BLaER1 treated with 17β-estradiol and CSF1 and Interleukin-3, amounts not matched to agents 10 nM and 100 nM (cell line): ENCODE data around the gene RBPJ.
"Not testable (repeated sequence)": the region's sequence is repeated elsewhere in the genome, so short reads cannot be mapped to it uniquely, and the experiment has no call there.

Experiments used
- H3K27ac ChIP-seq, 11 experiments: shearing (Covaris generic); formaldehyde crosslinking; 2 replicates each; pipeline ENCODE4 v1.8.1; 2022
- H3K27me3 ChIP-seq, 11 experiments: shearing (Covaris generic); formaldehyde crosslinking; 2 replicates each; pipeline ENCODE4 v1.8.1; 2022
- H3K36me3 ChIP-seq, 11 experiments: shearing (Covaris generic); formaldehyde crosslinking; 2 replicates each; pipeline ENCODE4 v1.8.1; 2022
- H3K4me1 ChIP-seq, 10 experiments: shearing (Covaris generic); formaldehyde crosslinking; 2 replicates each; pipeline ENCODE4 v1.8.1; 2022
- H3K4me2 ChIP-seq, 11 experiments: shearing (Covaris generic); formaldehyde crosslinking; 2 replicates each; pipeline ENCODE4 v1.8.1; 2022
- H3K4me3 ChIP-seq, 10 experiments: shearing (Covaris generic); formaldehyde crosslinking; 2 replicates each; pipeline ENCODE4 v1.8.1; 2022
- H3K9ac ChIP-seq, 11 experiments: shearing (Covaris generic); formaldehyde crosslinking; 2 replicates each; pipeline ENCODE4 v1.8.1; 2022
- H3K9me3 ChIP-seq, 11 experiments: shearing (Covaris generic); formaldehyde crosslinking; replicated peaks in 1 of 11; 2 replicates each; pipeline ENCODE4 v1.8.1; 2022
- H4K20me1 ChIP-seq, 11 experiments: shearing (Covaris generic); formaldehyde crosslinking; 2 replicates each; pipeline ENCODE4 v1.8.1; 2022
- Cebpa-rat ChIP-seq, 11 experiments: shearing (Covaris generic); IDR thresholded peaks; 2 replicates each; pipeline ENCODE4 v1.8.1; 2022

RBPJ gene

DNA sequence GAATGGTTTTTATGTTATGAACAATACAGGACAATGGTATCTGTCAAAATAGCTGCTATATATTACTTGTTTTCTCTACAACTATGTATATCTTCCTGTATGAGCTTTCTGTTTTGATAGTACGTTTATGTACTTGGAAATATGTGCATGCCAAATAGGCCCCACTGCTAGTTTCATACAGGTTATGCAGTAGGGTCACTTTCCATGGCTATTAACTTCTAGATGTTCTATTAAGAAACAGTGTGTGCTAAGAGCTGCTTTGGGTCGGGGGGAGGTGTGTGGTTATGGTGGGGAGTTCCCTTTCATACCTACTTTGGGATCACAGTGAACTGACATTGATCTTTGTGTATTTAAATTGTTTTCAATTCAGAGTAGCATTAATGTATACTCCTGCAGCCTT, 30.9 kb downstream of the RBPJ start:
- H3K27ac ChIP-seq, result no peak overlapping the region
- peaks cover 0 to 69% (median 14%) of the 10 kb centered on the region in 11 experiments; a peak in 9 of 22 replicates for H3K36me3 ChIP-seq
- H3K4me2 ChIP-seq, result peak overlapping the region in 2 of 11 experiments; percentile 22 to 34; a peak in 4 of 22 replicates
- no peak overlapping the region for H3K9ac ChIP-seq
- no peak for TF ChIP-seq Cebpa-rat (IDR thresholded peaks at IDR 0.05)
- H3K4me1 ChIP-seq, result peaks cover 14 to 97% (median 21%) of the 10 kb centered on the region in 10 experiments
- H3K27me3 ChIP-seq, result no peaks in the 10 kb centered on the region
- H3K4me3 ChIP-seq, result no peak overlapping the region
- H3K9me3 ChIP-seq, result no peaks in the 10 kb centered on the region
- H4K20me1 ChIP-seq, result peaks cover 84 to 100% (median 100%) of the 10 kb centered on the region in 11 experiments

DNA sequence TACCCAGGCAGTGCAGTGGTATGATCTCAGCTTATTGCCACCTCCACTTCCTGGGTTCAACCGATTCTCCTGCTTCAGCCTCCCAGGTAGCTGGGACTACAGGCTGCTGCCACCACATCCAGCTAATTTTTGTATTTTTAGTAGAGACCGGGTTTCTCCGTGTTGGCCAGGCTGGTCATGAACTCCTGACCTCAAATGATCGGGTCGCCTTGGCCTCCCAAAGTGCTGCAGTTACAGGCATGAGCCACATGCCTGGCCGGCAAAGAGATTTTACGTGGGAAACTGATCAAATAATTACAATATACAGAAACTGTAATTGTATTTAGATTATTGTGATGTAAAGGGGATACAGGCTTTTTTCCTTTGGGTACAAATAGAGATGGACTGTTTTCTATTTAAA, 33.7 kb downstream of the RBPJ start:
- H3K27ac ChIP-seq, result no peak overlapping the region
- peaks cover 78 to 100% (median 100%) of the 10 kb centered on the region in 11 experiments for H4K20me1 ChIP-seq
- H3K9ac ChIP-seq, result peak overlapping the region in 2 of 11 experiments; percentile 26 to 43; a peak in 1 of 22 replicates

DNA sequence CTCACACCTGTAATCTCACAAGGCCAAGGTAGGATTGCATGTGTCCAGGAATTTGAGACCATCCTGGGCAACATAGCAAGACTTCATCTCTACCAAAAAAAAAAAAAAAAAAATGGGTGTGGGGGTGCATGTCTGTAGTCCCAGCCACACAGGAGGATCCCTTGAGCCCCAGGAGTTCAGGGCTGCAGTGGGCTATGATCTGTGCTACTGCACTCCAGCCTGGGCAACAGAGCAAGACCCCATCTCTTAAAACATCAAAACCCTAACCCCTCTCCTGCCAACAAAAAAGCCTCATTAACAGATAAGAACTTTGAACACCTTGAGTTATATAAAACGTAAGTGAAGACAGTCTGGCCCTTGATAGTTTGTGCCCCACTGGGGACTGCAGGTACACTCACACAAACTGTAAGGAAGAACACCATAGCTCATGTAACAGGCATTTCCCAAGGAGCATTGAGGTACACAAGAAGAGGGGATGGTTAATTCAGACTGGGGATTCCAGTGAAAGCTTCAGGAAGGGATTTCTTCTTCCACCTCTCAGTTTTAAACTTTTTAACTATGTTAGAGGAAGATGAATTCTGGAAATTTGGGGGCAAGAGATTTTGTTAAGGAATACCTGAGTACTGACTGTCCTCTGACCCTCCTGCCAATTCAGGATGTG, 34.7 kb downstream of the RBPJ start:
- Histone ChIP-seq H3K36me3 (peaks cover 0 to 68% (median 8%) of the 10 kb centered on the region in 11 experiments; a peak in 10 of 22 replicates), H3K9me3 (peaks cover 0 to 5% (median 0%) of the 10 kb centered on the region in 11 experiments; a peak in 2 of 22 replicates), H3K27ac (peak overlapping the region in 9 of 11 experiments; percentile 15 to 56 (median 34); a peak in 9 of 22 replicates), H3K4me3 (peak overlapping the region in 1 of 10 experiments; percentile 5; a peak in 1 of 20 replicates), H3K9ac (peak overlapping the region in 3 of 11 experiments; percentile 34 to 51 (median 43); a peak in 6 of 22 replicates), H3K27me3 (no peaks in the 10 kb centered on the region), H3K4me2 (peak overlapping the region; percentile 46 to 89 (median 72)), H4K20me1 (peaks cover 80 to 100% (median 100%) of the 10 kb centered on the region in 11 experiments), H3K4me1 (peaks cover 15 to 86% (median 23%) of the 10 kb centered on the region in 10 experiments)
- no peak for TF ChIP-seq Cebpa-rat (IDR thresholded peaks at IDR 0.05)

More for the DNA sequence above, 33.7 kb downstream of the RBPJ start:
- H3K4me2 ChIP-seq, result peak overlapping the region in 3 of 11 experiments; percentile 79 to 89 (median 87); a peak in 7 of 22 replicates
- no peak for TF ChIP-seq Cebpa-rat (IDR thresholded peaks at IDR 0.05)
- no peaks in the 10 kb centered on the region for H3K27me3 ChIP-seq
- H3K36me3 ChIP-seq, result peaks cover 0 to 68% (median 8%) of the 10 kb centered on the region in 11 experiments; a peak in 10 of 22 replicates
- H3K4me1 ChIP-seq, result peaks cover 15 to 91% (median 23%) of the 10 kb centered on the region in 10 experiments
- H3K9me3 ChIP-seq, result peaks cover 0 to 1% (median 0%) of the 10 kb centered on the region in 11 experiments; a peak in 2 of 22 replicates
- no peak overlapping the region for H3K4me3 ChIP-seq

- peak overlapping the region; percentile 46 to 89 (median 72) for H3K4me2 ChIP-seq
- H4K20me1 ChIP-seq, result peaks cover 80 to 100% (median 100%) of the 10 kb centered on the region in 11 experiments
Measured at GRCh38 chr4:26356081-26356501, 35.3 kb downstream of the RBPJ start.

GRCh38 chr4:26359521-26359920, 38.7 kb downstream of the RBPJ start:
- H3K4me3 ChIP-seq, H3K9ac ChIP-seq, H3K9me3 ChIP-seq, H3K27me3 ChIP-seq, H3K27ac ChIP-seq: not testable (repeated sequence)
- Histone ChIP-seq H3K4me2 (peak overlapping the region in 1 of 11 experiments; percentile 23; a peak in 1 of 22 replicates), H4K20me1 (peaks cover 87 to 100% (median 100%) of the 10 kb centered on the region in 11 experiments), H3K36me3 (peaks cover 3 to 82% (median 10%) of the 10 kb centered on the region in 11 experiments; a peak in 15 of 22 replicates), H3K4me1 (peaks cover 15 to 63% (median 21%) of the 10 kb centered on the region in 10 experiments)

More at GRCh38 chr4:26356081-26356501, 35.3 kb downstream of the RBPJ start:
- Histone ChIP-seq H3K4me1 (peaks cover 15 to 86% (median 23%) of the 10 kb centered on the region in 10 experiments), H3K4me3 (no peak overlapping the region), H3K27me3 (no peaks in the 10 kb centered on the region), H3K9me3 (peaks cover 0 to 5% (median 0%) of the 10 kb centered on the region in 11 experiments; a peak in 2 of 22 replicates), H3K27ac (peak overlapping the region in 10 of 11 experiments; percentile 15 to 56 (median 32); a peak in 10 of 22 replicates), H3K36me3 (peaks cover 0 to 64% (median 8%) of the 10 kb centered on the region in 11 experiments; a peak in 10 of 22 replicates), H3K9ac (peak overlapping the region in 3 of 11 experiments; percentile 34 to 51 (median 43); a peak in 6 of 22 replicates)
- no peak for TF ChIP-seq Cebpa-rat (IDR thresholded peaks at IDR 0.05)

DNA sequence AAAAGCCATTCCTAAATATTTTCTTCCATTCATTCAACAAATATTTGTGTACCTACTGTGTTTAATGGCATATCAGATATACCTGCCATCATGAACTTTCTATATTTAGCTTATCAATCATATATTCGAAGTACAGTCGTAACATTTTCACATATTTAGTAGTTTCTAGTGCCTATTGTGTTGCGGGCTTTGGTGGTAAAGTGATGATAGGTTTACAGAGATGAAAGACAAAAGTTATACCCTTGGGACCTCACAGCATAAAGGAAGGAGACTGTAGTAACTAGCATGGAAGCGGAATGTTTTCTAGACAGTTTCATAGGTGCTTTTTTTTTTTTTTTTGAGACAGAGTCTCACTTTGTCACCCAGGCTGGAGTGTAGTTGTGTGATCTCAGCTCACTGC, 39.5 kb downstream of the RBPJ start:
- no peak for TF ChIP-seq Cebpa-rat (IDR thresholded peaks at IDR 0.05)
- Histone ChIP-seq H3K4me2 (peak overlapping the region in 2 of 11 experiments; percentile 6 to 29; a peak in 1 of 22 replicates), H3K4me3 (no peak overlapping the region), H3K27ac (no peak overlapping the region), H3K4me1 (peaks cover 11 to 61% (median 16%) of the 10 kb centered on the region in 10 experiments), H3K9ac (no peak overlapping the region; a peak in 1 of 22 replicates), H3K27me3 (no peaks in the 10 kb centered on the region), H3K36me3 (peaks cover 5 to 83% (median 10%) of the 10 kb centered on the region in 11 experiments; a peak in 15 of 22 replicates), H4K20me1 (peaks cover 86 to 100% (median 100%) of the 10 kb centered on the region in 11 experiments), H3K9me3 (peaks cover 0 to 5% (median 0%) of the 10 kb centered on the region in 11 experiments; a peak in 2 of 22 replicates)

GRCh38 chr4:26360864-26361263, 40.0 kb downstream of the RBPJ start:
- H3K27ac ChIP-seq, result no peak overlapping the region
- H4K20me1 ChIP-seq, result peaks cover 86 to 100% (median 100%) of the 10 kb centered on the region in 11 experiments
- H3K27me3 ChIP-seq, result no peaks in the 10 kb centered on the region
- H3K4me2 ChIP-seq, result peak overlapping the region in 2 of 11 experiments; percentile 5 to 29; a peak in 2 of 22 replicates
- peaks cover 5 to 61% (median 10%) of the 10 kb centered on the region in 10 experiments for H3K4me1 ChIP-seq
- H3K9me3 ChIP-seq, result peaks cover 0 to 5% (median 0%) of the 10 kb centered on the region in 11 experiments; a peak in 2 of 22 replicates
- peaks cover 4 to 83% (median 14%) of the 10 kb centered on the region in 11 experiments; a peak in 19 of 22 replicates for H3K36me3 ChIP-seq
- no peak overlapping the region for H3K4me3 ChIP-seq
- TF ChIP-seq Cebpa-rat (IDR thresholded peaks at IDR 0.05), result no peak
- H3K9ac ChIP-seq, result no peak overlapping the region; a peak in 1 of 22 replicates

DNA sequence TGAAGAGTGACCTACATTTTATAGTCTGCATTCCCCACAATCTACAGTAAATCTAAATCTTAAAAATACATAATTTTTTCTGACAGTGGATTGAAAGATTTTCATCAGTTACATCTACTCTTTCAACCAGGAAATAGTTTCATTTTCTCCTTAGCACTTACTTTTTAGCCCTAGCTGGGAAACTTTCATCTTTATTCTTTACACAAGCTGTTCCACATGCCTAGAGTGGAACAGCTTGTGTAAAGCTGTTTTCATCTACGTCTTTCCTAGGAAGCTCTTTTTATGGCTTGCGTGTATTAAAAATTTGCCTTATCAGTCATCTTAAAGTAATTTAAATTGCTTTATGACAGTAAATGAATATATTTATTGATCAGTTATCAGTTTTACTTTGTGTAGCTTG, 40.5 kb downstream of the RBPJ start:
- no peak for TF ChIP-seq Cebpa-rat (IDR thresholded peaks at IDR 0.05)
- Histone ChIP-seq H3K4me3 (no peak overlapping the region), H3K36me3 (peaks cover 6 to 83% (median 18%) of the 10 kb centered on the region in 11 experiments; a peak in 20 of 22 replicates), H3K27ac (no peak overlapping the region), H3K27me3 (no peaks in the 10 kb centered on the region), H3K4me1 (peaks cover under 1 to 57% (median 5%) of the 10 kb centered on the region in 10 experiments; a peak in 18 of 20 replicates), H3K9me3 (peaks cover 0 to 5% (median 0%) of the 10 kb centered on the region in 11 experiments; a peak in 2 of 22 replicates), H3K9ac (no peak overlapping the region), H4K20me1 (peaks cover 86 to 100% (median 100%) of the 10 kb centered on the region in 11 experiments), H3K4me2 (peak overlapping the region in 2 of 11 experiments; percentile 5 to 29; a peak in 1 of 22 replicates)
